NCI-H446 (cell line): Measurements from ENCODE around the gene SPECC1L.
A peak's percentile ranks its signal among the peaks of the same experiment; 100 is the strongest.
"Not testable (repeated sequence)": the region's sequence is repeated elsewhere in the genome, so short reads cannot be mapped to it uniquely, and the experiment has no call there.

Experiments
- DNase-seq, 2 experiments: peaks; one replicate each; lab custom pipeline; 2025; lab: John Stamatoyannopoulos, UW

The SPECC1L gene

DNA sequence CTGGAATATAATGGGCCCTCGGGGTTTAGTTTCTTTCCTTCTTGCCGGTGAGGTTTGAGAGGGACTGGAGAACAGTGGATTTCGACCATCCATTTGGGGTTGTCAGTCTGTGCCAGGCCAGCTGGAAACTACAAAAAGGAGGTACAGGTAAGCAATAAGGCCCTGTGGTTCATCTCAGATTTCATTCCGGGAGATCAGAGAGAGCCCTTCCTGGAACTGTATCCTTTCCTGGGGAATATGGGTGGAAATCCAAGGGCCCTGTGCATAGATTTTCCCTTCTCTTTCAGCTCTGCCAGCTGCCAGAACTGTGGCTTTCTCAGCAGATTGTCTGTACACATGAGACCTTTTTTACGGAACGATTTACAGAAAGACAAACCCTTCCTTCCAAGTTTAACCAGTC is 17.2 kb downstream of the SPECC1L start:
- not testable (repeated sequence) for DNase-seq

DNA sequence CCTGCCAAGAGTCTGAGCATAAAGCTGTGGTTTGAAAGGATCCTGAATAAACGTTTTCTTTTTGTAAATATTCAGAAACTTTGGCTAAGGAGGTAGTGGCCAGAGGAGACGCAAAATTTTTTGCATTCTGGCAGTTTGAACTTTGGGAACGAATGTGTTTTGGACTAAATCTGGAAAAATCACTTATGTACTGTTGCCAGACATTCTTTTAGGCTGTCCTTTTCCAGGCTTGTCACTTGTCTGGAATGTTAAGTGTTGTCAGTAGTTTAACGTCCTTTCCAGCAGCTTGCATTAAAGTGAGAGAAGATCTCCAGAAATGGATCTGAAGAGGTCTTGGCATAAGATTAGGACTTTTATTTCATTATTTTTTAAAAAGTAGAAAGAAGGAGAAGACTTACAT is 18.5 kb downstream of the SPECC1L start:
- DNase-seq: peak in 1 of 2 experiments; percentile 67

GRCh38 chr22:24289741-24290163 is 19.1 kb downstream of the SPECC1L start:
- DNase-seq: no peak

GRCh38 chr22:24290459-24290858 is 19.8 kb downstream of the SPECC1L start:
- DNase-seq: peak in 1 of 2 experiments; percentile 32

DNA sequence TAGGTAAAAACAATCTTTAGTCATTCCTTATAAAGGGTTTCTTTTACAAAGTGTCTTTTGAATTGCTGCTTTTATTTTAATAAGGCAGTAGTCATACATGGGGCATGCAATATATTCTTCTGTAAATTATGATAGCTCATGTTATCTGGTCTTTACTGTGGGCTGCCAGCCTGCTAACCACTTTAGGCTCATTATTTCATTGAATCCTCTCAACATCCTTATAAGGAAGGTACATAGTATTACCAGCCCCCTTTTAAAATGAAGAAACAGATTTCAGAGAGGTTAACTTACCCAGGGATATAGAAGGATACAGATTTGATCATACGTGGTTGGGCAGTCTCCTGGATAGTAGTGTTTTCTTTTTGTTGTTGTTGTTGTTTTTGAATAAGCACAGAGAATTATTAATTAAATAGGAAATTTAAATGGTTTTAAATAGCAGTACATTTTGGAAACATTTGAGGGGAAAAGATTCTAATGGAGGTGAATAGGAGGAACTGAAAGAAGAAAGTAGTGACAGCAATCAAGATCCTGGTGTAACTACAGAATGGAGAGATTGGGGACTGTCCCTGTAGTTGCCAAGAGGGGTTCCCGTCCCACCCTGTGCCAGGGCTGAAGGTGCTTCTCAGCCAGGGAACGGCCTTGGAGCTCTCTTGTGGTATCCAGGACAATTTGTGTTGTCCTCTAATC is 21.0 kb downstream of the SPECC1L start:
- DNase-seq: no peak

DNA sequence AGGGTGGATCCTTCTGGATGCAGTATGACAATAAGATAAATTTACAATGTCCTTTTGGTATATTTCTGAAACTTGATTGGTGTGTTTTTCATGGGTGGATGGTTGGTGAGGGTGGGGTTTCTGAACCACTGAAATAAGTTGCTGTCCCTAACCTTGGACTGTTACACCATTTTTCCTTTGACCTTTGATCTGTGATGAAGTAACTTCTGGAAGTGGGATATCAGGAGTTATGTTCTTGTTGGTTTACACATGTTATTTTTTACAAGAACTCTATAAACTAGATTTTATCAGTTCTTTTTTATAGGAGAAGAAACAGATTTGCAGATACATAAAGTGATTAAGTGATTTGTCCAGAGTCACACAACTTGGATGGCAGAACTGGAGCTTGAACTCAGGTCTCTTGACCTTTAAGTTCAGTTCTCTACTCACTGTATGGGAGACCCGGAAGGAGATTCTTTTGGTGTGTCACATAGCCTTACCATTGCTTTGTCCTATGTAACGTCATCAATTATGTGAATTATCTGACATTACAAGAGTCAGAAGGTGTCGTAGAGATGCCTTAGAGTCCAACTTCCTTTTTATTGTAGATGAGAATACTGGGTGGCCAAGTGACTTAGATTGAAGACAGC is 21.7 kb downstream of the SPECC1L start:
- not testable (repeated sequence) for DNase-seq

GRCh38 chr22:24294913-24295312 is 24.3 kb downstream of the SPECC1L start:
- not testable (repeated sequence) for DNase-seq

DNA sequence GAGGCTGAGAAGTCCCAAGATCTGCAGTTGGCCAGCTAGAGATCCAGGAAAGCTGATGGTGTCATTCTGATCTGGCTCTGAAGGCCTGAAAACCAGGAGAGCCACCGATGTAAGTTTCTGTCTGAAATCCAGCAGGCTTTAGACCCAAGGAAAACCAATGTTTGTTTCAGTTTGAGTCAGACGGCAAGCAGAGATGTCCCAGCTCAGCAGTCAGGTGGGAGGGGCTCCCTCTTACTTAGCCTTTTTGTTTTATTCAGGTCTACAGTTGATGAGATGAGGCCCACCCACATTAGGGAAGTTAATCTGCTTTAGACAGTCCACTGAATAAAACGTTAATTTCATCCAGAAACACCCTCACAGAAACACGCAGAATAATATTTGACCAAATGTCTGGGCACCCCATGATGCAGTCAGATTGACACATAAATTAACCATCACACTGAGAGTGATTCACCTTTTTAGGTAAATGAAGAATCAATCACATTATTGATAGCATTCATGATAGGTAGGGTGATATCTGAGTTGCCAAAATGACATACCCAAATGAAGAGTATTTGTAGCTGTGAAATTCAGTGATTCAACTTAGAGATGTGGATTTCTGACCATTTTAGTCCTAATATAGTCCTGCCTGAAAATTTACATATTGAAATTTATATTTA is 28.0 kb downstream of the SPECC1L start:
- not testable (repeated sequence) for DNase-seq

DNA sequence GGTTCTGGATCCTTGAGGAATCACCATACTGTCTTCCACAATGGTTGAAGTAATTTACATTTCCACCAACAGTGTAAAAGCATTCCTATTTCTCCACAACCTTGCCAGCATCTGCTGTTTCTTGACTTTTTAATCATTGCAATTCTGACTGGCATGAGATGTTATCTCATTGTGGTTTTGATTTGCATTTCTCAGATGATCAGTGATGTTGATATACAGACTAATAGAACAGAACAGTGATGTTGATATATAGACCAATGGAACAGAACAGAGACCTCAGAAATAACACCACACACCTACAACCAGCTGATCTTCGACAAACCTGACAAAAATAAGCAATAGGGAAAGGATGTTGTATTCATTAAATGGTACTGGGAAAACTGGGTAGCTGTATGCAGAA is 29.9 kb downstream of the SPECC1L start:
- not testable (repeated sequence) for DNase-seq

GRCh38 chr22:24302591-24302990 is 32.0 kb downstream of the SPECC1L start:
- no peak for DNase-seq

- DNase-seq: no peak
Observed at GRCh38 chr22:24303007-24303406, 32.4 kb downstream of the SPECC1L start.

DNA sequence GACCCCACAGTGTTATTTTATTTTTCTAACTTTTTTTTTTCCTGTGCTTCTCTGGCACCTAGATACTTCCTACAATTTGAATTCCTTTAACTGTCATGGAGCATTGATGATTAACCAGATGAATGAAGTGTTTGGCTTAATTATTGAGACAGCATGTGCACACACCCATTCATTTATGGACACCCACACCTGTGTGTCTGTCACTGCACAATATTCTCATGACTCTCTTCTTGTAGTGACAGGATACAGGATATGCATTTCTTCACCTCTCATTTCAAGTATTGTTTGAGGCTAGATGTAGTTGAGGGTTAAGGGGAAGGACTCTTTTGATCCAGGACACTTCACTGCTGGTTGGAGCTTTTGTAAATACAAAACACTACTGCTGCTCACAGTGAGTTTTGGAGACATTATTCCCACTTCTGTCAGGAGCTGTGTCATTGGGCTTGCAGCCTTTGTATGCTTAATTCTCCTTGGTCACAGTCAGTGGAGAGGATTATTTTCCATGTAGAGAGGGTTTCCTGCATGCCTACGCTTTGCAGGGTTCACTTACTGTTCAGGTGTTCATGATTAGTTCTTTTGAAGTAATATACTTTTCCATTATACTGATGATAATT is 33.5 kb downstream of the SPECC1L start:
- no peak for DNase-seq

GRCh38 chr22:24305260-24305692 is 34.6 kb downstream of the SPECC1L start:
- no peak for DNase-seq

GRCh38 chr22:24310969-24311368 is 40.3 kb downstream of the SPECC1L start:
- no peak for DNase-seq

DNA sequence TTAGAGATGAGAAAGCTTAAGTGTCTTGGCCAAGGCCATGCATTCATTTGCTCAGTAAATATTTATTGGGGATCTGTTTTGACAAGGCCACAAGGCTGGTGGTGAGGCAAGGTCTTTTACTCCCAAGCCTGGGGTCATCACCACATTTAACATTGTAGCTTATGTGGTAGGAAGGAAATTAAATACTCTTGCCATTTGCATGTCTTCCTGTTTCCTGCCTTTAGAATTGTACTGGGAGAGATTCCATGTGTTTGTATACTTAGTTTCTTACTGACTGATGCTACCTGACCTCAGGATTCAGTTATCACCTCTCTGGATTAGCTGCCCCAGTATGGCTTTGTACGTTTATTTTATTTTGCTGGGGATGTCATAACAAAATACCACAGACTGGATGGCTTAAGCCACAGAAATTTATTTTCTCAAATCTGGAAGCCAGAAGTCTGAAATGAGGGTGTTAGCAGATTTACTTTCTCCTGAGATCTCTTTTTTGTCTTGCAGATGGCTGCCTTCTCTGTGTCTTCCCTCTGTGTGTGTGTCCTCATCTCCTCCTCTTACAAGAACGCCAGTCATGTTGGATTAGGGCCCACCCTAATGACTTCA is 44.8 kb downstream of the SPECC1L start:
- no peak for DNase-seq

DNA sequence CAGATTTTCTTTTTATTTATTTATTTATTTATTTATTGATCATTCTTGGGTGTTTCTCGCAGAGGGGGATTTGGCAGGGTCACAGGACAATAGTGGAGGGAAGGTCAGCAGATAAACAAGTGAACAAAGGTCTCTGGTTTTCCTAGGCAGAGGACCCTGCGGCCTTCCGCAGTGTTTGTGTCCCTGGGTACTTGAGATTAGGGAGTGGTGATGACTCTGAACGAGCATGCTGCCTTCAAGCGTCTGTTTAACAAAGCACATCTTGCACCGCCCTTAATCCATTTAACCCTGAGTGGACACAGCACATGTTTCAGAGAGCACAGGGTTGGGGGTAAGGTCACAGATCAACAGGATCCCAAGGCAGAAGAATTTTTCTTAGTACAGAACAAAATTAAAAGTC is 45.6 kb downstream of the SPECC1L start:
- not testable (repeated sequence) for DNase-seq

DNA sequence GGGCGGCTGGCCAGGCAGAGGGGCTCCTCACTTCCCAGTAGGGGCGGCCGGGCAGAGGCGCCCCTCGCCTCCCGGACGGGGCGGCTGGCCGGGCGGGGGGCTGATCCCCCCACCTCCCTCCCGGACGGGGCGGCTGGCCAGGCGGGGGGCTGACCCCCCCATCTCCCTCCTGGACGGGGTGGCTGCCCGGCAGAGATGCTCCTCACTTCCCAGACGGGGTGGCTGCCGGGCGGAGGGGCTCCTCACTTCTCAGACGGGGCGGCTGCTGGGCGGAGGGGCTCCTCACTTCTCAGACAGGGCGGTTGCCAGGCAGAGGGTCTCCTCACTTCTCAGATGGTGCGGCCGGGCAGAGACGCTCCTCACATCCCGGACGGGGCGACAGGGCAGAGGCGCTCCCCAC is 46.9 kb downstream of the SPECC1L start:
- not testable (repeated sequence) for DNase-seq

DNA sequence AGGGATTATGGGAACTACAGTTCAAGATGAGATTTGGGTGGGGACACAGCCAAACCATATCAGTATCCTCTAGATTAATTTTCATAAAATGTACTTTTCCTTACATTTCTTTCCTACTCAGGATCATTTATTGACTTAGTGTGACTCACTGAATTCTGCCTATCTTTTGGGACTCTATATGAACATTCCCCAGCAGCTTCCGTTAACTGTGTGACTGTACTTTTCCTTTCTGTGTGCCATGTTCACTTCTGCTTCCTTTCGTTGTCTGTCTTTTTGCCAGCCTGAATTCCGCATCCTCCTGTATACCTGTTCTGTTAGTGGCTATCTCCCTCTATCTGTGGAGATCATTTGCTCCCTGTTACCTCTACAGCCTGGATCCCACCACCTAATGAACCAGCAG is 48.8 kb downstream of the SPECC1L start:
- no peak for DNase-seq

DNA sequence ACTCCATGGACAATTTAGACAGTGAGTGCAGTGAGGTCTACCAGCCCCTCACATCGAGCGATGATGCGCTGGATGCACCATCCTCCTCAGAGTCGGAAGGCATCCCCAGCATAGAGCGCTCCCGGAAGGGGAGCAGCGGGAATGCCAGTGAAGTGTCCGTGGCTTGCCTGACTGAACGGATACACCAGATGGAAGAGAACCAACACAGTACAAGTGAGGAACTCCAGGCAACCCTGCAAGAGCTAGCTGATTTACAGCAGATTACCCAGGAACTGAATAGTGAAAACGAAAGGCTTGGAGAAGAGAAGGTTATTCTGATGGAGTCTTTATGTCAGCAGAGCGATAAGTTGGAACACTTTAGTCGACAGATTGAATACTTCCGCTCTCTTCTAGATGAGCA is 51.4 kb downstream of the SPECC1L start:
- DNase-seq: no peak

DNA sequence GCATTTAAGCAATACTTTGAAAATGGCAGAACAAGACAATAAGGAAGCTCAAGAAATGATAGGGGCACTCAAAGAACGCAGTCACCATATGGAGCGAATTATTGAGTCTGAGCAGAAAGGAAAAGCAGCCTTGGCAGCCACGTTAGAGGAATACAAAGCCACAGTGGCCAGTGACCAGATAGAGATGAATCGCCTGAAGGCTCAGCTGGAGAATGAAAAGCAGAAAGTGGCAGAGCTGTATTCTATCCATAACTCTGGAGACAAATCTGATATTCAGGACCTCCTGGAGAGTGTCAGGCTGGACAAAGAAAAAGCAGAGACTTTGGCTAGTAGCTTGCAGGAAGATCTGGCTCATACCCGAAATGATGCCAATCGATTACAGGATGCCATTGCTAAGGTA is 51.9 kb downstream of the SPECC1L start:
- no peak for DNase-seq

GRCh38 chr22:24323233-24323632 is 52.6 kb downstream of the SPECC1L start:
- DNase-seq: no peak

- DNase-seq: no peak
Observed at GRCh38 chr22:24323695-24324094, 53.1 kb downstream of the SPECC1L start.
